B cell (primary cell): Measurements from ENCODE around the gene ELMO1.

ENCODE experiments used
- CTCF ChIP-seq: fragments of 200-600 bp; IDR thresholded peaks from one replicate; pipeline ENCODE4 v1.8.0; 2022; ENCODE audit warnings: antibody characterized with exemption, mild to moderate bottlenecking
- EZH2 ChIP-seq: IDR thresholded peaks from 2 replicates; pipeline ENCODE4 v1.6.1; 2012; ENCODE audit warnings: borderline replicate concordance, low read depth, mild to moderate bottlenecking, moderate library complexity, low read length; ENCODE audit not compliant: insufficient read depth, poor library complexity, severe bottlenecking

DNA sequence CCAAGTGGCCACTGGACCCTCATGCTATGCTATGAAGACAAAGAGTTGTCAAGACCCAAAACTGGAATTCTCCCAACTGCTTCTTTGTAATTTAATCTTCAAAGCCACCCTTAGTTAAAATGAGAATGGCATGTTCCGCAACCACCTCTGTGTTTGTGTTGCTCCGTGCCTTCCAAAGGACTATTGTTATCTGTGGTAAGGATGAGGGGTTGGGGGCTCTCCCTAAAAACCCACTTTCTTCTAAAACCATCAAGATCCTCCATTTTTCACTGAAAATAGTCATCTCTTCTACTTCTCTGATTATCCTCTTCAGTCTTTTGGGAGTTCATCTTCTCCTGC is 502.3 kb downstream of the ELMO1 start:
- TF ChIP-seq CTCF (no peak), EZH2 (no peak)
